Measurements from ENCODE around the gene LCAT.

DNA sequence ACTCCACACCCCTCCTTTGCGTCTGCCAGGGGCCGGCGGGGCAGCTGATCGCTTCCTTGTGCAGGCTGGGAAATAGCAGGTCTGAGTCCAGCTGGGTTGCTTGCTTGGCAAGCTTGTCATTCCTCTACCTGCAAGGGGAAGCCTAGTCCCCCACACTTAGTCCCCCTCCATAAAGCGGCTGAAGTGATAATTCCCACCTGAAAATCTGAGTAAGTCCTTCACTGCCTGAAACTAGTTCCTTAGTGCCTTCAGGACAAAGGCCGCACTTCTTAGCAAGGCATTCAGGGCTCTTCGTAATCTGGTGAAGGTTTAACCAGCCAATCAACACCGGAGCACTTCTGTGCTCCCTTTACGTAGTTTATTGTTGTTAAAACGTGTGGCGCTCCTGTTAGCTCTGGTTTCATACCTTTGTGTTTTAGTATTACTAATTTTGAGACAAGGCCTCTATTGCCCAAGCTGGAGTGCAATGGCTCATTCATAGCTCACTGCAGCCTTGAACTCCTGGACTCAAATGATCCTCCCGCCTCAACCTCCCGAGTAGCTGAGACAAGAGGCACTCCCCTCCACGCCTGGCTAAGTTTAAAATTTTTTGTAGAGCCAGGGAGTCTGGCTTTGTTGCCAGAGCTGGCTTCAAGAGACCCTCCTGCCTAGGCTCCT lies 50.0 kb downstream of the LCAT start:
- no peak for TF ChIP-seq EP300 (IDR thresholded peaks at IDR 0.05)
- TF ChIP-seq, protein P1, sequence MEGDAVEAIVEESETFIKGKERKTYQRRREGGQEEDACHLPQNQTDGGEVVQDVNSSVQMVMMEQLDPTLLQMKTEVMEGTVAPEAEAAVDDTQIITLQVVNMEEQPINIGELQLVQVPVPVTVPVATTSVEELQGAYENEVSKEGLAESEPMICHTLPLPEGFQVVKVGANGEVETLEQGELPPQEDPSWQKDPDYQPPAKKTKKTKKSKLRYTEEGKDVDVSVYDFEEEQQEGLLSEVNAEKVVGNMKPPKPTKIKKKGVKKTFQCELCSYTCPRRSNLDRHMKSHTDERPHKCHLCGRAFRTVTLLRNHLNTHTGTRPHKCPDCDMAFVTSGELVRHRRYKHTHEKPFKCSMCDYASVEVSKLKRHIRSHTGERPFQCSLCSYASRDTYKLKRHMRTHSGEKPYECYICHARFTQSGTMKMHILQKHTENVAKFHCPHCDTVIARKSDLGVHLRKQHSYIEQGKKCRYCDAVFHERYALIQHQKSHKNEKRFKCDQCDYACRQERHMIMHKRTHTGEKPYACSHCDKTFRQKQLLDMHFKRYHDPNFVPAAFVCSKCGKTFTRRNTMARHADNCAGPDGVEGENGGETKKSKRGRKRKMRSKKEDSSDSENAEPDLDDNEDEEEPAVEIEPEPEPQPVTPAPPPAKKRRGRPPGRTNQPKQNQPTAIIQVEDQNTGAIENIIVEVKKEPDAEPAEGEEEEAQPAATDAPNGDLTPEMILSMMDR (IDR thresholded peaks at IDR 0.05) = no peak

Measured in esophagus muscularis mucosa (tissue), 3 donors.